ENCODE data around the gene CSTPP1.

Gene CSTPP1

DNA sequence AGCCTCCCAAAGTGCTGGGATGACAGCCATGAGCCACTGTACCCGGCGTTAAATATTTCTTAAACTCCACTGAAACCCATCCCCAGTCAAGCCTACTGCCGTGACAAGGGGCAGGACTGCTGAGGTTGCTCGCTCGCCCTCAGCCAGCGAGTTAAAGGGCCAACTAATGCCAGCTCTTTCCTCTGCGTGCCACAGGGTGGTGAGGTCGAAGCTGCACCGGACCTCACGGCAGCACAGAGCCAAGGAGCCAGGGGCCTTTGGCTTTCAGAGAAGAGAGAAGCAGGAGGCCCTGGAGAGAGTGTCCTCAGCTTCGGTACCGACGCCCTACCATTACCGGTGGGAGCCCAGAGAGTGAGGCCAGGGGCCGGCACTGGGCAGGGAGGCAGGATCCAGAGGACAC lies 227.3 kb downstream of the CSTPP1 start:
- Mint-ChIP-seq H3K27me3 (no peaks in the 10 kb centered on the region), H3K4me1 (no peaks in the 10 kb centered on the region), H3K9me3 (no peaks in the 10 kb centered on the region), H3K4me3 (no peak overlapping the region), H3K27ac (no peak overlapping the region), H3K36me3 (no peaks in the 10 kb centered on the region)

DNA sequence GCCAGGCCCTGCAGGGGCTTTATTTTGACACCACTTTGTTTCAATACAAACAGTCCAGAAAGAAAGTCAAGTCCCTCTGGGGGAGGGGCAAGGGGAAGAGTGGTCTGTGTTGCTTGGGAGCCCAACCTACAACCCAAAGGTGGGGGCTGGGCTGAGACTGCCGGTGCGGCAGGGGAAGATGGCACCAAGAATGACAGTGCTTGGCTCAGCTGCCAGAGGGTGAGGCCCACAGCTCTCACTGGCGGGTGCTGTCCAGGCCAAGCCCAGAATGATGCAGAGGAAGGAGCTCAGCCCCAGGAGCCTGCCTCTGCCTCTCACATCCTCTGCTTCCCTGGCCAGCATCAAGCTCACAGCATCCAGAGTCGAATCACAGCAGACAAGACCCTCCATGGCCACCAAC lies 227.8 kb downstream of the CSTPP1 start:
- Mint-ChIP-seq H3K27me3 (no peaks in the 10 kb centered on the region), H3K4me1 (no peaks in the 10 kb centered on the region), H3K27ac (no peak overlapping the region), H3K4me3 (no peak overlapping the region), H3K9me3 (no peaks in the 10 kb centered on the region), H3K36me3 (no peaks in the 10 kb centered on the region)

DNA sequence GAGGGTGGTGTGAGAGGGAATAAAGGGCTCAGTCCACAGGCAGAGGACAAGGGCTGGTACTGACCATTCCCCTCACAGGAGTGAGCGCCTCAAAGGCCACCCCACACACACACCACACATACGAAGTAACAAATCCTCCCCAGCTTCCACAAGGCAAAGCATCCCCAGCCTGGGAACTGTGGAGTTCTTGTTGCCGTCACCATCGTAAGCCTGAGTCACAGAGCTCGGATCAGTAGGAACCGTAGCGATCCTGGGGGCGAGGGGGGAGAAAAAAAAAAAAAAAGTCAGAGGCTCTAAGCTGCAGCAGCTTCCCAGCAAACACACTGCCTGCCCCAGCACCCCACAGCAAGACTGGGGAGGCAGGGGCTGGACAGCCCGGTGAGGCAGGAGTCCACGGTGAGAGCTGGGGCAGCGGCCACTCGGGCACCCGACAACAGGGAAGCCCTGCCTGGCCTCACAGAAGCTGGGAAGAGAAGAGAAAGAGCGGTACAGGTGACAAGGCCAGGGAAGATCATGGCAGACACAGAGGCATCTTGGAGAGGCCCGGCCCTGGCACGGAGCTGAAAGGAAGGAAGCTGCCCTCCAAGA lies 228.8 kb downstream of the CSTPP1 start:
- H3K4me3 Mint-ChIP-seq: no peak overlapping the region
- H3K27me3 Mint-ChIP-seq: no peaks in the 10 kb centered on the region
- no peaks in the 10 kb centered on the region for H3K36me3 Mint-ChIP-seq
- no peaks in the 10 kb centered on the region for H3K4me1 Mint-ChIP-seq
- H3K9me3 Mint-ChIP-seq: no peaks in the 10 kb centered on the region
- H3K27ac Mint-ChIP-seq: no peak overlapping the region

DNA sequence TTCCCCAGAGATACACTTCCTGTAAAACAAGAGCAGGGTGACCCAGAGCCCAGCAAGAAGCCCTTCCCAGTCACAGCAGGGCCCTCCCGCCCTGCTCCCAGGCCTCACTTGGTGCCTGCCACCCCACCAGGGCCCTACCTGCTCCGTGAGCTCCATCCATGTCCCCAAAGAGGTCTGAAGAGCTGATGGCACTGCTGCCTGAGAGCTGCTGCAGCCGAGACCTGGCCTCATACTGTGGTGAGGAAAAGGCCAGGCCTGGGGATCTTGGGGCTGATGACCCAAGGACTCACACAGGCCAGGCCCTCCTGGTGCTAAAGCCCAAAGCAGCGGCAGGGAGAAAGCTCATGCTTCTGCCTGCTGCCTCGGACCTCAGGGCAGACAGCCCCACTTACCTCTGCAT lies 229.8 kb downstream of the CSTPP1 start:
- H3K27me3 Mint-ChIP-seq: no peaks in the 10 kb centered on the region

DNA sequence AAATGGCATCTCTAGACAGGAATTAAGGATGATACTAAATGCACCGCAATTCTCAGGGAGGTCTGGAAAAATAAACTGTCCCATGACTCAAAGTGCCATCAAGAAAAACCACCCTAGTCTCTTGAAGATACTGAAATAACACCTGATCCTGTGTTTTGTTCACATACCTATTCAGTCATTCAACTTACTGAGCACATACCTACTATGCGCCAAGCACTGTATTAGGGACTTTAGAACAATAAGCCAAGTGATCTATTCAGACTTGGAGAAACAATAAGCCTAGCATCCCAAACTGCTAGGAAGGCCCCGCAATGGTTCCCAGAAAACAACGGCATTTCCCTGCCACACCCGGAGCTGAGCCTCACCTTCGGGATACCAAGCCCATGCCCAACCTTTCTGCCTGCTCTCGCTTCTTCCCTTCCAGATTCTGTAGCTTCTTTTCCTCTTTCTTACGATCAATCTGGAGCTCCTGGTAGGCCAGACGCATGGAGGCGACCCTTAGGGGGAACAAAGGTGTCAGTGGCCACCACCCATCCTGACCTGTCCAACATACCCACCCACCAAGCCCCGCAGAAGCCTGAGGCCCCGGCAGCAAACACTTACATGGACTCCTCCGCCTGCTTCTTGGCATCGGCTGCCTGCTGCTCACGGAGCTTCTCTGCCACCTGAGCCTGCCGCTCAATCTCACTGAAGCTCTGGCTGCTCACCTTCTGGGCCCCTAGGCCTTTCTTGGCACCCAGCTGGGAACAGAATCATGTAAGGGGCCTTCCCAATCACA lies 234.7 kb downstream of the CSTPP1 start:
- H3K4me3 Mint-ChIP-seq: no peak overlapping the region
- H3K27ac Mint-ChIP-seq: no peak overlapping the region
- H3K4me1 Mint-ChIP-seq: peaks cover 40% of the 10 kb centered on the region
- no peaks in the 10 kb centered on the region for H3K36me3 Mint-ChIP-seq
- no peaks in the 10 kb centered on the region for H3K9me3 Mint-ChIP-seq
- no peaks in the 10 kb centered on the region for H3K27me3 Mint-ChIP-seq

More for the DNA sequence above, 229.8 kb downstream of the CSTPP1 start:
- Mint-ChIP-seq H3K36me3 (no peaks in the 10 kb centered on the region), H3K4me3 (no peak overlapping the region), H3K4me1 (peaks cover 2% of the 10 kb centered on the region), H3K9me3 (no peaks in the 10 kb centered on the region), H3K27ac (no peak overlapping the region)

DNA sequence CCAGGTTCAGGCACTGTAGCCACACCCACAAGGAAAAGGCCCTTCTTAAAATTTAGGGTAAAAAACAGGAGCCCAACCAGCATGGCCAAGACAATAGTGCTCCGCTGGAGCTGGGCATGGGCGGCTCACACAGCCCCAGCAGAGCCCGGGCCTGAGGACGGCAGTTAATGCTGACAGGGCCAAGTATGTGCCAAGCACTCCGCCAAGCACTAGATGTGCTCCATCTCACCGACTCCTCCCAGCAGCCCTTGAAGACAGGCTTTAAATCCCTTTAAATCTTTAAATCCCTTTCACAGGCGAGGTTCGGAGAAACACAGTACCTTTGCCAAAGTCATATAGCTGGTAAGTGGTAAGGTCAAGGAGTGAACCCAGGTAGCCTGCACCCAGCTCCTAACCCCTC lies 235.3 kb downstream of the CSTPP1 start:
- Mint-ChIP-seq H3K36me3 (no peaks in the 10 kb centered on the region), H3K4me1 (peaks cover 40% of the 10 kb centered on the region), H3K4me3 (no peak overlapping the region), H3K9me3 (no peaks in the 10 kb centered on the region), H3K27ac (no peak overlapping the region), H3K27me3 (no peaks in the 10 kb centered on the region)

DNA sequence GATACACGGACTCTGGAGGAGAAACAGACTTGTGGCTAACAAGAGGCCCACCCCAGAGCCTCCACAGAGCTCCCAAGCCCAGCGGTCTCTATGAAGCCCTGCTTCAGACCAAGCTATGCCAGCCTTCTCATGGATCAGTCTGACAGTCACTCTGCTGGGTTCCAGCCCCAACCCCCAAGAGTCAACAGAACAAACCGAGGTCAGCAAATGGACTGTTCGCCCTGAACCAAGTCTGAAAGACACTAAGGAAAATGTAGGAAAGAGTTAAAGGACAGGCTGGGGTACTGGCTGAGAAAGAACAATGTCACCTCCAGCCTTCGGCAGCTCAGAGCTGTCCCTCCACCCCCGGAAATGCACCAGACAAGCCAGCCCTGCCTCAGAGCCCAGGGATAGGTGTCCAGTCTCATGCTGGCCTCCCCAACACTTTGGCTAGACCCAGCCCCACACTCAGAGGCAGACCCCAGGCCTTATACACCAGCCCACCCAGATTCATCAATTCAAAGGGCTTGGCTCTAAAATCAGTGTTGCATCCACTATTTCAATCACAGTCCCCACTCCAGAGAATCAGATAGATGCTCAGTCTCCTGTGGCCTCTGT lies 236.3 kb downstream of the CSTPP1 start:
- peak overlapping the region; percentile 19 for H3K4me3 Mint-ChIP-seq
- no peaks in the 10 kb centered on the region for H3K36me3 Mint-ChIP-seq
- H3K27ac Mint-ChIP-seq: no peak overlapping the region
- H3K9me3 Mint-ChIP-seq: no peaks in the 10 kb centered on the region
- no peaks in the 10 kb centered on the region for H3K27me3 Mint-ChIP-seq
- H3K4me1 Mint-ChIP-seq: peaks cover 45% of the 10 kb centered on the region

DNA sequence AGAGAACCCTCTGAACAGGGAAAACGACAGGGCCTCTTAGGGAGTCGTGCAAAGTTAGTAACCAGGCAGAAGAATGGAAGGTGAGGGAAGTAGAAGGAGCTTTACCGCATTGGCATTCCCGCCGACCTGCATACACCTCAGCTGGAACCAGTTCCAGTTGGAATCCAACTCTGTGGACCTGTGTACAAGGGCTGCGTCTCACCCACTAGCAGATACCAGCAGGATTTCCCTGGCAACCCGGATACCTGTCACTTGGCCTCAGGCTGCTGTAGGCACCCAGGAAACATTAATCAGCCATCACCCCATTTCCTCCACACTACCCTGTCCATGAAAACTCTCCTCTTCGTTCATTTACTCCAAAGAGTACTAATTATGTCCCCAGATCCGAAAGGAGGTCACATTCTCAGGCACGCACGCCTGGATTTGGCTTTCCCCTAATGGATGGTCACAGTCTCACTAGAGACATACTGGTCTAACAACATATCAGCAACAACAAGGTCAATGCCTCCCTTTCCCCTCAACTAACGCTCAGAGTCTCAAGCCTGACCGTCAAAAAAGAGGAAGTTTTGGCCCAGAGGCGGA lies 239.3 kb downstream of the CSTPP1 start:
- Mint-ChIP-seq H3K9me3 (no peaks in the 10 kb centered on the region), H3K27me3 (peaks cover 1% of the 10 kb centered on the region), H3K36me3 (no peaks in the 10 kb centered on the region), H3K27ac (peak overlapping the region; percentile 99), H3K4me3 (peak overlapping the region; percentile 94), H3K4me1 (peaks cover 53% of the 10 kb centered on the region)

DNA sequence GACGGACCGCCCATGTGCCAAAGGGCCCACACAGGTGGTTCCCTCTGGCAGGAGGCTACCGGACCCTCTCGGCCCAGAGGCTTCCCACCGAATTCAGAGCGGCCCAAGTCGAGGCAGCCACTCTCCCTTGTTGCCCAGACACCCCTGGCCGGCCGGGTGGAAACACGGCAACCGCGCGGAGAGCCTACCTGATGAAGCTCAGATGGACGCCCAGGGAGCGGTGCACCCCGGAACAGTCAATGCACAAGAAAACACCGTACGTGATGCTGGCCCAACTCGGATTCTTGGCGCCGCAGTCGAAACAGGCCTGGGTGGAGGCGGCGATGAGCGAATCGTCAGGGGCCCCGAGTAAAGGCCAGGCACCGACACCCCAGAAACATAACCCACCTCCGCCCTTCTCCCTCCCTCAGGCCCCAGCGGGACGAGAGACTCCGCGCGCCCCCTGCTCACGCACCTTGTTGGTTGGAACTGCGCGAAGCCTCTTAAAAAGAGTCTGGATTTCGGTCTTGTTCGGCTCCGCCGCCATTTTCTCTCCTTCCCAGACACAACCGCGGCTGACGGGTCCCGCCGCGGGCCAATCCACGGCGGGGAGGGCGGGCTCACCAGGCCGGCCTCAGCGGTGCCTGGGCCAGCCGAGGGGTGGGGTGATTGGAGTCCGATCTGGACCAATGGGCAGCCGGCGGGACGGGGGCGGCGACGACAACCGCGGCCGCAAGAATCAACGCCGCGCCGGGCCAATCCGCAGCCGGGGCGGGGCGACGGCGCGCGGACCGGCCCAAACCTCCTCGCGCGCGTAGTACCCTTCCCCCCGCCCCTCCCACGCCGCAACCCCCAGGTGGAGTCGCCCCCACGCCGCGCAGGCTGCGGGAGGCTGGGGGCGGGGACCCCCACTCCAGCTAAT lies 240.0 kb downstream of the CSTPP1 start, which contains the start of gene ARFGAP2:
ARFGAP2 (minus strand) TSS at position 552 of the 901 bp plus-strand sequence; CDS start at position 526, 26 bp downstream.
- Mint-ChIP-seq H3K27ac (peak within 1 kb of the TSS; percentile 99), H3K4me3 (peak within 1 kb of the TSS; percentile 94), H3K27me3 (peaks cover 1% of the 10 kb centered on the region), H3K9me3 (no peaks in the 10 kb centered on the region), H3K4me1 (peaks cover 49% of the 10 kb centered on the region), H3K36me3 (no peaks in the 10 kb centered on the region)

DNA sequence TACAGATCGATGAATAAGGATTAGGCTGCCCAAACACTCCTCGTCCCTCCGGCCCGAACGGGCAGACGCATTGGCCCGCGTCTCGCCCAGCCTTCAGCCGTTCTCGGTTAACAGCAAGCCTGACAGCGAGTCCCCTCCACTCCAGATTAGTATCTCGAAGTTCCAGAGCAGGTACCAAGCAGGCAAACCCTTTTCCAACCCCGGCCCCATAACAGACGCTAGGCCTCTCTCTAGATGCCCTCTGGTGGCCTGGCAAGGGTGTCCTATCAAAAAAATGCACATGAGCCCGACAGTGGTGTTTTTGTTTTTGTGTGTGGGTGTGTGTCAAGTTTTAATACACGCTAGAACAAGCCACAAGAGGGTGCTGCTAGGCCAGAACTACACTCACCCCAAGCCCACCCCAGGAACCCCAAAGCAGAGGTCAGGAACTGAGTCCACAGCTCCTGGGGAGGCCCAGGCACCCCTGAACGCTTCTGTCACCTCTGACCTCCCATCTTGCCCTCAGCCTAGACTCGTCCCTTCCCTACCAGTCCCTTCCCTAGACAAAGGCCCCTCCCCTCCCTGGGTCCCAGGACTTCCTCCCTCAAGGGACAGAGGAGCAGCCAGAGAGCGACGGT lies 240.8 kb downstream of the CSTPP1 start:
- peaks cover 1% of the 10 kb centered on the region for H3K27me3 Mint-ChIP-seq
- H3K36me3 Mint-ChIP-seq: no peaks in the 10 kb centered on the region
- H3K4me3 Mint-ChIP-seq: peak overlapping the region; percentile 94
- peaks cover 43% of the 10 kb centered on the region for H3K4me1 Mint-ChIP-seq
- H3K9me3 Mint-ChIP-seq: no peaks in the 10 kb centered on the region
- peak overlapping the region; percentile 98 for H3K27ac Mint-ChIP-seq

DNA sequence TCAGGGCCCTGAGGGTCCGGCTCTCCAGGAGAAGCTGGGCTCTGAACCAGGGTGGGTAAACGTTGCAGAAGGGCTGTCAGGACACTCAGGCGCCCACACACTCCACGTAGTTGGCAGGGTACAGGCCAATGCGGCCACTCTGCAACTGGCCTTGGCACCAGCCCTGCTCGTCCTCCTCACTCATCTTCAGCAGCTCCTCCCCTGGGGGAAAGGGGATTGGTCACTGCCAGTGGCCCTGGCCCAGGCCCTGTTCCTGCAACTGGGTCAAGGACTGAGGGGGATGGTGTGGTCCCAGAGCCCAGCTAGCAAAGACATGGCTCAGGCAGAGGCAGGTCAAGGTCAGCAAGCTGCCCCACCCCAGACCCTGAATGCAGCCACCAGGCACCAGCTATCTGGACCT lies 241.3 kb downstream of the CSTPP1 start:
- Mint-ChIP-seq H3K4me3 (no peak overlapping the region), H3K9me3 (no peaks in the 10 kb centered on the region), H3K27ac (peak overlapping the region; percentile 86), H3K36me3 (no peaks in the 10 kb centered on the region), H3K4me1 (peaks cover 40% of the 10 kb centered on the region), H3K27me3 (peaks cover 1% of the 10 kb centered on the region)

DNA sequence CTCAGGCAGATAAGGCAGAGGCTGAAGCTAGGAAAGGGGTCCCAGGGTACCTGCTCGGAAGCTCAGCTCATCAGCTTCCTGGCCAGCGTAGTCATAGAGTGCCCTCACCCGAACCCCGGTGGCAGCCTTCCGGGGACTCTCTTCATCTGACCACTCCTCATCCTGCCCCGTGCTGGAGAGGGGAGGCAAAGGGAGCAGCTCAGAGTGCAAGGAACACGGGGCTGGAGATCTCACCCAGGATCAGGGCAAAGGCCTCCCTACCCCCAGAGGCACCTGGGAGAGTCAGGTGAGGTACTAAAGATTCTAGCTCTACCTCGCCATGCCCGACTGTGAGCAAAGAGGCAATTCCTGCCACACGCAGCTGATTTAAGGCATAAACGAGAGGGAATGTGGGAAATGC lies 241.8 kb downstream of the CSTPP1 start:
- Mint-ChIP-seq H3K27ac (no peak overlapping the region), H3K36me3 (no peaks in the 10 kb centered on the region), H3K9me3 (no peaks in the 10 kb centered on the region), H3K27me3 (peaks cover 1% of the 10 kb centered on the region), H3K4me1 (peaks cover 35% of the 10 kb centered on the region), H3K4me3 (no peak overlapping the region)

DNA sequence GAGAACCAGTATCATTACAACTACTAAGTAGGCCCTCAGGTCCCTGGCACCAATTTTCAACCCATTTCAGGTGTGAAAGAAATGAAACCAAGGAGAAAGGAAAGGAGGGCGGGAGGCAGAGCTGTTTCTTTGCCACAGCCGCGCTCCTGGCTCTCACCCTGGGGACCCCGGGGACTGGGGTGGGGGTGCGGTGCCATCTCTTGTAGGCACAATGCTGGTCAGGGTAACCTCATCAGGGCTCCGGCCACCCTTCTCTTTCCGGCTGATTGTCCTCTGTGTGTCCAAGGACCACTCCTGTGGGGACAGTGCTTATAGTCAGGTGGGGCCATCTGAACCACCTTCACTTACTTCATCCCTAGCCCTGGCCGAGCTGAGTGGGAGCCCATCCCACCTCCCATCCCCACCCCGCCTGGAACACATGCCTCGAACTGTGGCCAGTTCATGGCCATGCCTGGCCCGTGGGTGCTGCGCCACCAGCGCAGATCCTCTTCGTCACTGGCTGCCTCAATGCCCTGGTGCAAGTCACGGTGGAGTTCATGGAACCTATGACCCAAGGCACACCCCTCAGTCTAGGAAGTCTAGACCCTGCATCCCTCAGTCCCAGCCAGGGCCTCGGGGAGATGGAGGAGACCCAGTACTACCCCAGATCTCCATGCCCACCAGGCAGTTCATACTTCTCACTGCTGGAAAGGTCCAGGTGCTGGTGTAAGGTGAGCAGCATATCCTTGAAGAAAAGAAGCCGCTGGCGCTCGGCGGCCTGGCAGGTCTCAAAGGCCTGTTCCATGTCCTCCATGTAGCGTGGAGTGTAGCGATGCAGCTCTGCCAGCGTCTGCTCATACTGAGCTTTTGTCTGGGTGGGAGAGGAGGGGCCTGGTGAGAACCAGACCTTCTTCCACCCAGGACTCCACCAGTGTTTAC lies 242.4 kb downstream of the CSTPP1 start:
- H3K27ac Mint-ChIP-seq: no peak overlapping the region
- H3K36me3 Mint-ChIP-seq: no peaks in the 10 kb centered on the region
- H3K4me1 Mint-ChIP-seq: peaks cover 28% of the 10 kb centered on the region
- H3K9me3 Mint-ChIP-seq: no peaks in the 10 kb centered on the region
- no peak overlapping the region for H3K4me3 Mint-ChIP-seq
- peaks cover 3% of the 10 kb centered on the region for H3K27me3 Mint-ChIP-seq

DNA sequence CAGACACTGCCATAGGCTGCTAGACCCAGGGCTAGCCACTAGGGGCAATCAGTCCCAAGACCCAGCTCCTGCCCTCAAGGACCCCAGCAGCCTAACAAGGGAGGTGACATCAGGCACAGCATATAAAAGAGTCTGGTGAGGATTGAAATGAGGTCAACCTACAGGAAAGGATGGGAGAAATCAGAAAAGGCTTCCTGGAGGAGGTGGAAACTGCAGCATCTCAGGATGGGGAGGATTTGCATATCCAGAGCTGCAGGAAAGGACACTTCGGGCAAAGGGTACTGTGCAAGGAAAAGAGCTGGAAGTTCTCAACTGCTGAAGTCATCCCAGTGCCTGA lies 243.1 kb downstream of the CSTPP1 start:
- no peaks in the 10 kb centered on the region for H3K9me3 Mint-ChIP-seq
- H3K4me1 Mint-ChIP-seq: peaks cover 28% of the 10 kb centered on the region
- peaks cover 6% of the 10 kb centered on the region for H3K27me3 Mint-ChIP-seq
- no peaks in the 10 kb centered on the region for H3K36me3 Mint-ChIP-seq
- H3K27ac Mint-ChIP-seq: no peak overlapping the region
- H3K4me3 Mint-ChIP-seq: no peak overlapping the region
